Adrenal gland (tissue), 19 donors: Measurements from ENCODE around the gene STXBP3. TPM values are rescaled to one million over a fixed set of nuclear protein-coding genes. Genes with fewer than 3 reads are reported as not detected.
A peak's percentile ranks its signal among the peaks of the same experiment; 100 is the strongest.

Experiments
- DNase-seq, 7 donors: peaks; one replicate each; pipeline ENCODE4 v3.0.0-alpha.2; 2019 to 2020
- H3K27ac ChIP-seq, 5 donors: fragments of 200-600 bp; sonication (generic) in 4 of 5; 1 replicate in 3 of 5; 2 replicates in 2 of 5; pipeline versions ENCODE4 v1.5.1 to v1.8.0; 2016 to 2020; ENCODE audit warnings: mild to moderate bottlenecking in 1 of 5
- H3K27me3 ChIP-seq: fragments of 200-600 bp; 2 replicates; pipeline ENCODE4 v1.8.0; 2021
- H3K36me3 ChIP-seq, 2 donors: fragments of 200-600 bp; replicated peaks in 1 of 2; 1 replicate in 1 of 2; 2 replicates in 1 of 2; pipeline versions ENCODE4 v1.5.1 to v1.8.0; 2018 to 2022
- H3K4me1 ChIP-seq, 2 donors: fragments of 200-600 bp; replicated peaks in 1 of 2; 1 replicate in 1 of 2; 2 replicates in 1 of 2; pipeline versions ENCODE4 v1.5.1 to v1.8.0; 2018 to 2021
- H3K4me3 ChIP-seq, 4 donors: fragments of 200-600 bp; sonication (generic) in 3 of 4; one replicate each; pipeline ENCODE4 v1.5.1; 2016 to 2018
- H3K9me3 ChIP-seq, 3 donors: fragments of 200-600 bp; sonication (generic) in 1 of 3; replicated peaks in 1 of 3; 1 replicate in 2 of 3; 2 replicates in 1 of 3; pipeline versions ENCODE4 v1.5.1 to v1.8.0; 2016 to 2021
- POLR2A ChIP-seq, 2 donors: fragments of 450-650 bp; IDR thresholded peaks; one replicate each; pipeline ENCODE4 v1.6.1; 2017; ENCODE audit warnings: antibody characterized with exemption in 2 of 2, mild to moderate bottlenecking in 2 of 2, moderate library complexity in 1 of 2
- WGBS, 4 donors: extraction: QIAGEN DNeasy Blood & Tissue Kit in 2 of 4; methylation state at CpG; one replicate each; pipeline versions ENCODE4 v1.1.5 to v1.1.7; 2013 to 2017; 5-methylcytosine and 5-hydroxymethylcytosine counted together
- intact Hi-C, 2 donors: fragments of 100-400 bp; cut with DNase I; formaldehyde crosslinking; loops; one replicate each; pipeline versions ENCODE4 v1.14.1 to v1.15.0; 2022 to 2023
- long read RNA-seq, 10 donors: library from polyadenylated mRNA in 3 of 10; unstranded in 2 of 10; stranded (forward) in 1 of 10; transcript quantifications; one replicate each; pipeline ENCODE4 v2.0.0 and lab custom pipeline, GENCODE V29; 2021 to 2026
- polyA plus RNA-seq, 3 donors: library from polyadenylated mRNA; stranded (reverse); fragments of 200-250 nt in 2 of 3; fragments of 350-450 nt in 1 of 3; fragmentation: Illumina TruSeq in 1 of 3; extraction: RNeasy Lipid Tissue Mini Kit (QIAGEN cat#74804) in 1 of 3; gene quantifications; one replicate each; pipeline ENCODE4 v1.2.3, GENCODE V29; 2013 to 2014
- total RNA-seq, 9 donors: library from RNA; depleted of rRNA in 4 of 9; stranded (reverse); fragments of >200 nt in 4 of 9; fragments of 120-200 nt in 1 of 9; fragmentation: NEBNext Ultra II Directional in 1 of 9; extraction: Animal tissue kit (Norgen Biotek cat#: 25700) in 1 of 9; gene quantifications; one replicate each; pipeline versions ENCODE4 v1.1.0 to v1.2.4, GENCODE V29; 2013 to 2023
- TF ChIP-seq, protein P1 (sequence below), 6 experiments: fragments of 450-650 bp in 4 of 6; fragments of 200-600 bp in 2 of 6; sonication (generic) in 1 of 6; IDR thresholded peaks; 1 replicate in 5 of 6; 2 replicates in 1 of 6; pipeline versions ENCODE4 v1.5.1 to v1.8.0; 2016 to 2021; ENCODE audit warnings: antibody characterized with exemption in 6 of 6, mild to moderate bottlenecking in 2 of 6, moderate library complexity in 1 of 6
- donor health status: healthy with polysubstance abuse.
- donor health status: Bipolar disorder and iron deficiency.
- donor health status: DM: yes; HTN: yes; CAD: no.
- donor health status: DM: no; HTN: no; CAD: no.
- donor health status: DM: no; HTN: no; CAD: no.
- donor health status: DM: yes; HTN: yes; CAD: no.

STXBP3 gene, protein sequence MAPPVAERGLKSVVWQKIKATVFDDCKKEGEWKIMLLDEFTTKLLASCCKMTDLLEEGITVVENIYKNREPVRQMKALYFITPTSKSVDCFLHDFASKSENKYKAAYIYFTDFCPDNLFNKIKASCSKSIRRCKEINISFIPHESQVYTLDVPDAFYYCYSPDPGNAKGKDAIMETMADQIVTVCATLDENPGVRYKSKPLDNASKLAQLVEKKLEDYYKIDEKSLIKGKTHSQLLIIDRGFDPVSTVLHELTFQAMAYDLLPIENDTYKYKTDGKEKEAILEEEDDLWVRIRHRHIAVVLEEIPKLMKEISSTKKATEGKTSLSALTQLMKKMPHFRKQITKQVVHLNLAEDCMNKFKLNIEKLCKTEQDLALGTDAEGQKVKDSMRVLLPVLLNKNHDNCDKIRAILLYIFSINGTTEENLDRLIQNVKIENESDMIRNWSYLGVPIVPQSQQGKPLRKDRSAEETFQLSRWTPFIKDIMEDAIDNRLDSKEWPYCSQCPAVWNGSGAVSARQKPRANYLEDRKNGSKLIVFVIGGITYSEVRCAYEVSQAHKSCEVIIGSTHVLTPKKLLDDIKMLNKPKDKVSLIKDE
- 10 to 100 TPM; 35.1 to 63.2 (median 45.4) TPM for total RNA-seq
- polyA plus RNA-seq = 10 to 100 TPM; 39.9 to 45.8 (median 42.3) TPM
- long read RNA-seq, donor 1, transcript STXBP3-201 (19 exons, 2,478 nt) = major isoform, 12 of 12 reads
- long read RNA-seq, donor 1, partial matches to known transcripts = 0 of 12 reads
- long read RNA-seq, donor 1, other reads (novel, unspliced or antisense) = 0 of 12 reads
- long read RNA-seq, donor 2, transcript STXBP3-201 (19 exons, 2,478 nt) = major isoform, 5 of 10 reads
- long read RNA-seq, donor 2, partial matches to known transcripts = 5 of 10 reads
- long read RNA-seq, donor 2, other reads (novel, unspliced or antisense) = 0 of 10 reads
- long read RNA-seq, donor 3, transcript STXBP3-201 (19 exons, 2,478 nt) = major isoform, 9 of 9 reads
- long read RNA-seq, donor 3, partial matches to known transcripts = 0 of 9 reads
- long read RNA-seq, donor 3, other reads (novel, unspliced or antisense) = 0 of 9 reads
- long read RNA-seq, donor 4, transcript STXBP3-201 (19 exons, 2,478 nt) = major isoform, 18 of 27 reads
- long read RNA-seq, donor 4, partial matches to known transcripts = 6 of 27 reads
- long read RNA-seq, donor 4, other reads (novel, unspliced or antisense) = 3 of 27 reads
- long read RNA-seq, donor 5, transcript STXBP3-201 (19 exons, 2,478 nt) = major isoform, 65 of 80 reads
- long read RNA-seq, donor 5, partial matches to known transcripts = 4 of 80 reads
- long read RNA-seq, donor 5, other reads (novel, unspliced or antisense) = 11 of 80 reads
- long read RNA-seq, donor 6, transcript STXBP3-201 (19 exons, 2,478 nt) = major isoform, 14 of 23 reads
- long read RNA-seq, donor 6, partial matches to known transcripts = 6 of 23 reads
- long read RNA-seq, donor 6, other reads (novel, unspliced or antisense) = 3 of 23 reads
- long read RNA-seq, donor 7, partial matches to known transcripts = 5 of 6 reads
- long read RNA-seq, donor 7, other reads (novel, unspliced or antisense) = 0 of 6 reads
- long read RNA-seq, donor 8, transcript STXBP3-201 (19 exons, 2,478 nt) = major isoform, 7 of 13 reads
- long read RNA-seq, donor 8, partial matches to known transcripts = 5 of 13 reads
- long read RNA-seq, donor 8, other reads (novel, unspliced or antisense) = 0 of 13 reads
- long read RNA-seq, donor 9, partial matches to known transcripts = 6 of 11 reads
- long read RNA-seq, donor 9, other reads (novel, unspliced or antisense) = 0 of 11 reads
- long read RNA-seq, donor 10, partial matches to known transcripts = 0 of 3 reads
- long read RNA-seq, donor 10, other reads (novel, unspliced or antisense) = 0 of 3 reads

DNA sequence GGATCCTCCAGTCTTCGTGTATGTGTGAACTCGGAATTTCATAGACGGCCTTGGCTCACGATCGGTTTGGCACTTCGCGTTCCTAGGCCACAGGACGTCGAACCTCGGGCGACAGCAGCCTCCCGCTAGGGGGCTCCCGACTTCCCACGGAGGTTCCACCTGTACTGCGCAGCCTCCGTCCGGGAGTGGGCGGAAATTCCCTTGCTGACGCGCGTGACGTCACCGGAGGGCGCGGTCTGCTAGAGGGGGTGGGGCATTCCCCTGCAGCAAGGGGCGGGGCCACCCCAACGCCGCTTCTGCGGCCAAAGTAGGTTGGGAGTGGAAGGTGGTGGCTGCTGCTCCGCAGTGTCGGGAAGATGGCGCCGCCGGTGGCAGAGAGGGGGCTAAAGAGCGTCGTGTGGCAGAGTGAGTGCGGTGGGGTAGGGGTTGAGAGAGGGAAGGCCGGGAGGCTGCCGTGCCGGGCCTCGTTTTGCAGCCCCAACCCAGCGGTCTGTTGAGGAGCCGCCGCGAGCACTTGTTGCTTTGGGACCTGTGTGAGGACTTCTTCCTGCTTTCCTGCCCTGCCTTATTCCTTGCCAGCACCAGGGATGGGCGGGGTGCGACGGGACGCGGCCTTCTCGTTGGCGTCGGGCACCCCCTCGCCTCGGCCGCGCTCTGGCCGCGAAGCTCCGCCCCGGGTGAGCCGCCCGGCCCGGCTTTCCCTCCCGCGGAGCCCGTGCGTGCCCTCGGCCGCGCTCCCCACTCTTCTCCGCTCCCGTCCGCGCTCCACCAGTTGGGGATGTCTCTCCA lies at the start of gene STXBP3:
Gene STXBP3 (plus strand): TSS at position 293 of the 789 bp plus-strand sequence. CDS start 64 bp downstream, at position 357.
- DNase-seq = peak; percentile 99
- H3K36me3 ChIP-seq = no peaks in the 10 kb centered on the region
- H3K27ac ChIP-seq = peak within 1 kb of the TSS; percentile 71 to 99 (median 96)
- peak; percentile 96 to 99 for TF ChIP-seq POLR2A (IDR thresholded peaks at IDR 0.05)
- TF ChIP-seq, protein P1, sequence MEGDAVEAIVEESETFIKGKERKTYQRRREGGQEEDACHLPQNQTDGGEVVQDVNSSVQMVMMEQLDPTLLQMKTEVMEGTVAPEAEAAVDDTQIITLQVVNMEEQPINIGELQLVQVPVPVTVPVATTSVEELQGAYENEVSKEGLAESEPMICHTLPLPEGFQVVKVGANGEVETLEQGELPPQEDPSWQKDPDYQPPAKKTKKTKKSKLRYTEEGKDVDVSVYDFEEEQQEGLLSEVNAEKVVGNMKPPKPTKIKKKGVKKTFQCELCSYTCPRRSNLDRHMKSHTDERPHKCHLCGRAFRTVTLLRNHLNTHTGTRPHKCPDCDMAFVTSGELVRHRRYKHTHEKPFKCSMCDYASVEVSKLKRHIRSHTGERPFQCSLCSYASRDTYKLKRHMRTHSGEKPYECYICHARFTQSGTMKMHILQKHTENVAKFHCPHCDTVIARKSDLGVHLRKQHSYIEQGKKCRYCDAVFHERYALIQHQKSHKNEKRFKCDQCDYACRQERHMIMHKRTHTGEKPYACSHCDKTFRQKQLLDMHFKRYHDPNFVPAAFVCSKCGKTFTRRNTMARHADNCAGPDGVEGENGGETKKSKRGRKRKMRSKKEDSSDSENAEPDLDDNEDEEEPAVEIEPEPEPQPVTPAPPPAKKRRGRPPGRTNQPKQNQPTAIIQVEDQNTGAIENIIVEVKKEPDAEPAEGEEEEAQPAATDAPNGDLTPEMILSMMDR (IDR thresholded peaks at IDR 0.05) = peak; percentile 90 to 95 (median 93)
- intact Hi-C loops = no loop called here
- no peaks in the 10 kb centered on the region for H3K27me3 ChIP-seq
- H3K4me3 ChIP-seq = peak within 1 kb of the TSS in 3 of 4 donors; percentile 66 to 78 (median 68)
- no peaks in the 10 kb centered on the region for H3K9me3 ChIP-seq
- WGBS, 4 donors = 0 to 1% (median 1%) methylated on average over 34 to 75 of the region's 75 CpGs
- peaks cover 7 to 20% of the 10 kb centered on the region in 2 donors for H3K4me1 ChIP-seq

DNA sequence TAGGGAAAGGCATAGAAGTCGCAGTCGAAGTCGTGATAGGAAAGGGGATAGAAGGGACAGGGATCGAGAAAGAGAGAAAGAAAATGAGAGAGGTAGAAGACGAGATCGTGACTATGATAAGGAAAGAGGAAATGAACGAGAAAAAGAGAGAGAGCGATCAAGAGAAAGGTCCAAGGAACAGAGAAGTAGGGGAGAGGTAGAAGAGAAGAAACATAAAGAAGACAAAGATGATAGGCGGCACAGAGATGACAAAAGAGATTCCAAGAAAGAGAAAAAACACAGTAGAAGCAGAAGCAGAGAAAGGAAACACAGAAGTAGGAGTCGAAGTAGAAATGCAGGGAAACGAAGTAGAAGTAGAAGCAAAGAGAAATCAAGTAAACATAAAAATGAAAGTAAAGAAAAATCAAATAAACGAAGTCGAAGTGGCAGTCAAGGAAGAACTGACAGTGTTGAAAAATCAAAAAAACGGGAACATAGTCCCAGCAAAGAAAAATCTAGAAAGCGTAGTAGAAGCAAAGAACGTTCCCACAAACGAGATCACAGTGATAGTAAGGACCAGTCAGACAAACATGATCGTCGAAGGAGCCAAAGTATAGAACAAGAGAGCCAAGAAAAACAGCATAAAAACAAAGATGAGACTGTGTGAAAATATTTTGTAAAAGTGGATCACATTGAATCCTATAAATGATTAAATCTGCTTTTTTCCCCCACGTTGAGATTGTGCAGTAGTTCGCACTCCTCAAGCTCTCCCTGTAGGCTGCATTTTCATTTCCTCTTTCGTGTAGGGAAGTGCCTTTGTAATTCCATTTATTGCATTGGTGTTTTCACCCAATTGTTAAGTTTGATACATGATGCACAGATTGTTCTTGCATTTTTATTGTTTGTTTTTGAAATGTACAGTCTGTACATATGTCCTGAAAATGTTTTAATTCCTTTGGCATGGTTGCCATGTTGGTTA lies 46.8 kb upstream of the STXBP3 start:
- DNase-seq = no peak
- Histone ChIP-seq H3K9me3 (no peaks in the 10 kb centered on the region), H3K4me3 (no peak overlapping the region), H3K27ac (peak overlapping the region in 2 of 5 donors; percentile 41 to 53), H3K36me3 (peaks cover 0 to 62% of the 10 kb centered on the region in 2 donors), H3K4me1 (peaks cover 1 to 11% of the 10 kb centered on the region in 2 donors), H3K27me3 (no peaks in the 10 kb centered on the region)
- 76 to 82% (median 81%) methylated on average over 22 of the region's 22 CpGs for WGBS, 4 donors
- intact Hi-C loops = no loop called here
- TF ChIP-seq POLR2A (IDR thresholded peaks at IDR 0.05) = no peak
- TF ChIP-seq, protein P1 (IDR thresholded peaks at IDR 0.05) = no peak
